Measurements from ENCODE around the gene MRS2. TPM values are rescaled to one million over a fixed set of nuclear protein-coding genes. Genes with fewer than 3 reads are reported as not detected.
A peak's percentile ranks its signal among the peaks of the same experiment; 100 is the strongest.

The MRS2 gene
- total and polyA plus RNA-seq, 9 of the 15 experiments (the other 6 are each of a cell fraction or from before 2014, with no cell fraction given): 14.6 to 57.9 (median 48.1) TPM

DNA sequence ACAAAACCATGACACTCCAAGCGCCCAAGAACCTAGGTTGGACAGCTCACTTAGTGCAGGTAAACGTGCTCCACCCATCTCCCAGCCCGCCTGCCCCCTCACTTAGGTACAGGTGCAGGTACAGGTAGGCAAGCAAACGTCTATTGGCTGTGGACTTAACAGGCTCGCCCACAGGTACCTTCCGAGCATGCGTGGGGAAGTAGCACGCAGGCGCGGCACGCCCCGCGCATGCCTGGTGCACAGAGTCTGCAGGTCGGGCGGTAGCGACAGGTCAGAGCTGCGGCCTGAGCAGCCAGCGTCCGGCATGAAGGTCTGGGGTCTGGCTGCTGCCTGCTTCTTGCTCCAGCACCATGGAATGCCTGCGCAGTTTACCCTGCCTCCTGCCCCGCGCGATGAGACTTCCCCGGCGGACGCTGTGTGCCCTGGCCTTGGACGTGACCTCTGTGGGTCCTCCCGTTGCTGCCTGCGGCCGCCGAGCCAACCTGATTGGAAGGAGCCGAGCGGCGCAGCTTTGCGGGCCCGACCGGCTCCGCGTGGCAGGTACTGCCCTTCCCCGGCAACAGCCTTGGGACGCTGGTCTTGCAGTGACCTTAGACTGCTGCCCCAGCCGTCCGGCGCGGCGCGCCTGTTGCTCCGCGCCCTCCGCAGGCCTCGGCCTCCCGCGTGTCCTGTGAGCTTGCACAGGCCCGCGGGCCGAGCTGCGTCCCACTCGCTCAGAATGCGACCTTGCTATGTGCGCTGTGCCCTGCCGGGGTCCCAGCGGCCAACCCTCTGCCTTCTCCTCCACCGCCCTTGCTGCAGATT, at the start of gene MRS2 (continued):
- TF ChIP-seq KDM4B (IDR thresholded peaks at IDR 0.05; ENCODE audit: borderline replicate concordance in 2 of 2, low read depth in 1 of 2) (peak in 1 of 2 experiments; percentile 68; a peak in 2 of 4 replicates), NKRF (IDR thresholded peaks at IDR 0.05; ENCODE audit: borderline replicate concordance) (peak; percentile 77; the same call in 1 of the 2 replicates), TCF3 (CRISPR knock-in tag; IDR thresholded peaks at IDR 0.05) (peak; percentile 17; the same call in 1 of the 2 replicates), SMAD1 (IDR thresholded peaks at IDR 0.05; ENCODE audit: low read depth, low read length, partially characterized antibody) (peak; percentile 66), ATF6 (CRISPR knock-in tag; IDR thresholded peaks at IDR 0.05) (0 out of 2 replicates have a peak, but pooled peaks have one; percentile 71), HLTF (IDR thresholded peaks at IDR 0.05) (0 out of 2 replicates have a peak, but pooled peaks have one; percentile 53), ZNF224 (CRISPR knock-in tag; IDR thresholded peaks at IDR 0.05) (no peak), HSF4 (CRISPR knock-in tag; IDR thresholded peaks at IDR 0.05; ENCODE audit: borderline replicate concordance) (no peak), NFIC (IDR thresholded peaks at IDR 0.05) (peak; percentile 52; the same call in 1 of the 2 replicates), EHMT2 (IDR thresholded peaks at IDR 0.05) (peak; percentile 32; the same call in 1 of the 2 replicates), CREB1 (IDR thresholded peaks at IDR 0.05) (no peak), CREB1 (CRISPR knock-in tag; IDR thresholded peaks at IDR 0.05) (peak; percentile 33; the same call in 1 of the 2 replicates), ZNF3 (CRISPR knock-in tag; IDR thresholded peaks at IDR 0.05) (no peak), ZNF12 (CRISPR knock-in tag; IDR thresholded peaks at IDR 0.05) (no peak), NR3C1 (CRISPR knock-in tag; IDR thresholded peaks at IDR 0.05) (no peak; the same call in 1 of the 2 replicates), CCNT2 (IDR thresholded peaks at IDR 0.05; ENCODE audit: borderline replicate concordance, extremely low read depth, insufficient read length, low read depth, low read length) (peak; percentile 35), ZEB2 (IDR thresholded peaks at IDR 0.05) (peak; percentile 87), KDM5B (IDR thresholded peaks at IDR 0.05; ENCODE audit: insufficient replicate concordance, low read depth, low read length) (peak; percentile 89), FOXK2 (conservative IDR thresholded peaks at IDR 0.05 in 1 of 2, IDR thresholded peaks at IDR 0.05 in 1 of 2; ENCODE audit: low read depth in 2 of 2) (0 out of 4 replicates have a peak, but pooled peaks of 1 of the 2 experiments have one; percentile 24), FOXA3 (CRISPR knock-in tag; conservative IDR thresholded peaks at IDR 0.05 in 1 of 2, IDR thresholded peaks at IDR 0.05 in 1 of 2) (peak in 1 of 2 experiments; percentile 77; a peak in 2 of 4 replicates), ARID1B (IDR thresholded peaks at IDR 0.05) (no peak)
- TF ChIP-seq, protein P1, sequence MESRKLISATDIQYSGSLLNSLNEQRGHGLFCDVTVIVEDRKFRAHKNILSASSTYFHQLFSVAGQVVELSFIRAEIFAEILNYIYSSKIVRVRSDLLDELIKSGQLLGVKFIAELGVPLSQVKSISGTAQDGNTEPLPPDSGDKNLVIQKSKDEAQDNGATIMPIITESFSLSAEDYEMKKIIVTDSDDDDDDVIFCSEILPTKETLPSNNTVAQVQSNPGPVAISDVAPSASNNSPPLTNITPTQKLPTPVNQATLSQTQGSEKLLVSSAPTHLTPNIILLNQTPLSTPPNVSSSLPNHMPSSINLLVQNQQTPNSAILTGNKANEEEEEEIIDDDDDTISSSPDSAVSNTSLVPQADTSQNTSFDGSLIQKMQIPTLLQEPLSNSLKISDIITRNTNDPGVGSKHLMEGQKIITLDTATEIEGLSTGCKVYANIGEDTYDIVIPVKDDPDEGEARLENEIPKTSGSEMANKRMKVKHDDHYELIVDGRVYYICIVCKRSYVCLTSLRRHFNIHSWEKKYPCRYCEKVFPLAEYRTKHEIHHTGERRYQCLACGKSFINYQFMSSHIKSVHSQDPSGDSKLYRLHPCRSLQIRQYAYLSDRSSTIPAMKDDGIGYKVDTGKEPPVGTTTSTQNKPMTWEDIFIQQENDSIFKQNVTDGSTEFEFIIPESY (CRISPR knock-in tag; IDR thresholded peaks at IDR 0.05): peak; percentile 61; the same call in 1 of the 2 replicates

All from K562 (cell line).